SIG-M5 (cell line): ENCODE data around the gene CHD6.

Source experiments
- DNase-seq: peaks from one replicate; lab custom pipeline; 2025; lab: John Stamatoyannopoulos, UW

CHD6 gene, protein sequence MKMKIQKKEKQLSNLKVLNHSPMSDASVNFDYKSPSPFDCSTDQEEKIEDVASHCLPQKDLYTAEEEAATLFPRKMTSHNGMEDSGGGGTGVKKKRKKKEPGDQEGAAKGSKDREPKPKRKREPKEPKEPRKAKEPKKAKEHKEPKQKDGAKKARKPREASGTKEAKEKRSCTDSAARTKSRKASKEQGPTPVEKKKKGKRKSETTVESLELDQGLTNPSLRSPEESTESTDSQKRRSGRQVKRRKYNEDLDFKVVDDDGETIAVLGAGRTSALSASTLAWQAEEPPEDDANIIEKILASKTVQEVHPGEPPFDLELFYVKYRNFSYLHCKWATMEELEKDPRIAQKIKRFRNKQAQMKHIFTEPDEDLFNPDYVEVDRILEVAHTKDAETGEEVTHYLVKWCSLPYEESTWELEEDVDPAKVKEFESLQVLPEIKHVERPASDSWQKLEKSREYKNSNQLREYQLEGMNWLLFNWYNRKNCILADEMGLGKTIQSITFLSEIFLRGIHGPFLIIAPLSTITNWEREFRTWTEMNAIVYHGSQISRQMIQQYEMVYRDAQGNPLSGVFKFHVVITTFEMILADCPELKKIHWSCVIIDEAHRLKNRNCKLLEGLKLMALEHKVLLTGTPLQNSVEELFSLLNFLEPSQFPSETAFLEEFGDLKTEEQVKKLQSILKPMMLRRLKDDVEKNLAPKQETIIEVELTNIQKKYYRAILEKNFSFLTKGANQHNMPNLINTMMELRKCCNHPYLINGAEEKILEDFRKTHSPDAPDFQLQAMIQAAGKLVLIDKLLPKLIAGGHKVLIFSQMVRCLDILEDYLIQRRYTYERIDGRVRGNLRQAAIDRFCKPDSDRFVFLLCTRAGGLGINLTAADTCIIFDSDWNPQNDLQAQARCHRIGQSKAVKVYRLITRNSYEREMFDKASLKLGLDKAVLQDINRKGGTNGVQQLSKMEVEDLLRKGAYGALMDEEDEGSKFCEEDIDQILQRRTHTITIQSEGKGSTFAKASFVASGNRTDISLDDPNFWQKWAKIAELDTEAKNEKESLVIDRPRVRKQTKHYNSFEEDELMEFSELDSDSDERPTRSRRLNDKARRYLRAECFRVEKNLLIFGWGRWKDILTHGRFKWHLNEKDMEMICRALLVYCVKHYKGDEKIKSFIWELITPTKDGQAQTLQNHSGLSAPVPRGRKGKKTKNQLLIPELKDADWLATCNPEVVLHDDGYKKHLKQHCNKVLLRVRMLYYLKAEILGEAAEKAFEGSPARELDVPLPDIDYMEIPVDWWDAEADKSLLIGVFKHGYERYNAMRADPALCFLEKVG (N-terminal part only)

DNA sequence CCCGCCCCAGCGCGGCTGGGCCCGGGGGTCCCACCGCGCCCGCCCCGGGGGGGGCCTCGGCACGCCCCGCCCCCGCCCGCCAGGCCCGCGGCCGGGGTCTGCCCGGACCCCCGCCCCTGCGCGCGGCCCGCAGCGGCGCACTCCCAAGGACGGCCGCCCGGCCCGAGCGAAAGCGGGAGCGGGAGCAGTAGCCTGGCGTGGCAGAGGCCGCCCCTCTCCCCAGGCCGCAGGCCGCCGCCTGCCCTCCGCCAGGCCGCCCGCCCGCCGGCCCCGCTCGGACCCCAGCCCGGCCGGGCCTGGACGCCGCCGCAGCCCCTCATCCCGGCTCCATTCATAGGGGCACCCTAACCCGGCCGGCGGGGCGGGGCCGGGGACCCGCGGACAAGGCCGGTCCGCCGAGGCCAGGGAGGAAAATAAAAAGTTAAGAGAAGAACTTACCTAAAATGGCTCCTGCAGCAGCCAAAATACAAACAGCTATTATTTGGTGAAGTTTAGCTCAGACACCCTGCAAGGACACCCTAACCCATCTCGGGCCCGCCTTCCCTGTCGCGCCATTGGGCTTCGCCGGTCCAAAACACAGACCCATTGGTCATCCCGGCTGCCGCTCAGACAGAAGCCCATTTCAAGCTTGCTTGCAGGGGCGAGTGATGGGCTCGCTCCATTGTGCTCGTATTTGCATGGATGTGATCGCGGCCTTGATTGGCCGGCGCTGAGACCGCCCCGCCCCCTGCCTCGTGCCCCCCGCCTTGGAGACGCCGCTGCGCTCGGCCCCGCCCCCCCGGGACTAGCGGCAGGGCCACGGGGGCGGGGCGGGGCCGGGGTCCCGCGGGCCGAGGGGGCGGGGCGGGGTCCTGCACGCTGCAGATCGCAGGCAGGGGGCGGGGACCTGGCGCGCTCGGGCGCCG is at the start of gene CHD6:
TSS of gene CHD6 (minus strand) at position 476 of the 905 bp plus-strand sequence. CDS start 67,040 bp downstream, outside the sequence.
- DNase-seq: peak; percentile 85

DNA sequence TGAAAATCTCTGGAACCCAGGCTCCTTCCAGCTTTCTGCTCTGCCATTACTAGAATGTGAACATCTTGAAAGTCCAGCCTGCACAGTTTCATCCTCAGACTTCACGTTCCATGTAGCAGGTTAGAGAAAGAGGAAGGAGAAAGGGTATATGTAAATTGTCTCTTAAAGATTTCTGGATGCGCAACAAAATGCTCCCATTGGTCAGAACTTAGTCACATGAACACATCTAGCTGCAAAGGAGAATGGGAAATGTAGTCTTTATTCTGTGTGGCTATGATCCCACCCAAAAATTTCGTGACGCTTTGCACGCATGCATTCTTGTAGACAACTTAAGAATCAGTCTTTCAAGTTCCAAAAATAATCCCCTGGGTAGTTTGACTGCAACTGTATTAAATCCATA is 46.4 kb upstream of the CHD6 start:
- DNase-seq: no peak

DNA sequence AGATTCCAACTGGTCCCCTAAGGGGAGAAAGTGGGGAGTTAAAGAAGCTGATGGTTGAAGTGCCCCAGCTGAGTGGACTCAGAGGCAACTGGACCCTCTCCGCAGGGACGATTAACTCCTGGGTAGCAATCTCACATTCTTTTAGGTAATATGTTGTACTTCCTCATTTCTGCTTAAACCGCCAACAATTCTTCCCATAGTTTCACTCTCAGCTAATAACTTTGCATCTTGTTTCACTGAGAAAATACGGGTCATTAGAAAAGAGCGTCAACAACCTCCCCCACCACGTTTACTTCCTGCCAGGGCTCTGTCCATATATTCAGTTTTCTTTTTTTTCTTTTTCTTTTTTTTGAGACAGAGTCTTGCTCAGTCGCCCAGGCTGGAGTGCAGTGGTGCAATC is 39.5 kb upstream of the CHD6 start:
- DNase-seq: no peak

DNA sequence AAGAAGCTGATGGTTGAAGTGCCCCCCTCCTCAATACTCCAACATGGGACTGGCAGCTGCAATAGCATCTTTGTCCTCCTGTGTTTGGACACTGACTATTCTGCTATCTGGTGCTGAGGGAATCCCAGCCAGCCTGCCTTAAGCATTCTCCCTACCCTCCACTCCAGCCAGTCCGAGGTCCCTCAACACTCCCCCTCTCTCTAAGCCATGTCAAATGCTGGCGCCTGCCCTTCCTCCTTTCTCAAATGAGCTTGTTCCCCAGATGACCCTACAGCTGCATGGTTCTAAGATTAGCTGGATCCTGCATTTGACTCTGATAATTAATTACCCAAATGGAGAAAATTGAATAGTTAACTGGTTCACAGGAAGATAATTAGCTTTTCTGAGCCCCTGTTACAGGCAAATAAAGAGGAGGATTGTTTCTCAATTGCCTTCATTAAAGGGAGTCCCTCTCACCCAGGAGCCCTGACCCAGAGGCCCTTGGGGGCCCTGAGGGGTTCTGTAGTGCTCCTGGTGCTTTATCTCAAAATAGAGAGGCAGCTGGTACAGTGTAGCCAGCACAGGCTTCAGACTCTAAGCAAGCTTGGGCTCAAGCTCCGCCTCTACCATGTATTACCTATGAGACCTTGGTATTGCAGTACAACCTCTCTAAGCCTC is 37.9 kb upstream of the CHD6 start:
- no peak for DNase-seq

DNA sequence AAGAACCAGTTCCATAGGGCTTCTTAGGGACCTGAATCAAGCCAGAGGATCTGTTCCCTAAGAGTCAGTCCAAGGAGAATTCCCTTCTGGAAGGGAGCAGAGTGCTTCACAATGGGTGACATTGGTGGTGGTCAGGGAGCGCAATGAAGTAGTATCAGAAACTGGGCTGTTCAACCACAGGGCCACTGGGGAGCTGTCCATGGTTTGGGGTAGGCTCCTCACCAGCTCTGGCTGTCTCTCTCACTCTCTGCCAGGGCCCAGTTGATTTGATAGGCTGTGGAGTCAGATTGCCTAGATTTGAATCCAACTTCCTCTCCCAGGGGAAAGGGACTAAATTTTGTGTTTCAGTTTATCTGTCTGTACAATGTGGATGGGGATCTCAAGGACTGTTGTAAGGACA is 36.7 kb upstream of the CHD6 start:
- no peak for DNase-seq

DNA sequence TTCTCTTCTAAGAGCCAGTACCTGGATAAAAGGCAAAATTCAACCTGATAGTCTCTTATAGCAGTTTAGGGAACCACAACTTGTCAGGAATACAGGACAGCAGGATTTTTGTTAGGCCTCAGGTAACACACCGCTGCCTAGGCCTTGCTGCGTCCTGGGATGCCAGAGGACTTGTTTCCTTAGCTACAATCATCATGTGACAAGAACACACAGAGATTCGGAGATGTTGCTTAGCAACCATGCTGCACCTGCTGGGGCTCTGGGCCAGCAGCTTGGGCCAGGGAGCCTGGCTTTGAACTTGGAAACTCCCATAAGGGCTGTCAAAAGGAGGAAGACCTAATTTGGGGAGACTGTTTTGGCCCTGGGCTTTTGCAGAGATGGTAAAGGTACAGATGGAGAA is 36.1 kb upstream of the CHD6 start:
- no peak for DNase-seq

DNA sequence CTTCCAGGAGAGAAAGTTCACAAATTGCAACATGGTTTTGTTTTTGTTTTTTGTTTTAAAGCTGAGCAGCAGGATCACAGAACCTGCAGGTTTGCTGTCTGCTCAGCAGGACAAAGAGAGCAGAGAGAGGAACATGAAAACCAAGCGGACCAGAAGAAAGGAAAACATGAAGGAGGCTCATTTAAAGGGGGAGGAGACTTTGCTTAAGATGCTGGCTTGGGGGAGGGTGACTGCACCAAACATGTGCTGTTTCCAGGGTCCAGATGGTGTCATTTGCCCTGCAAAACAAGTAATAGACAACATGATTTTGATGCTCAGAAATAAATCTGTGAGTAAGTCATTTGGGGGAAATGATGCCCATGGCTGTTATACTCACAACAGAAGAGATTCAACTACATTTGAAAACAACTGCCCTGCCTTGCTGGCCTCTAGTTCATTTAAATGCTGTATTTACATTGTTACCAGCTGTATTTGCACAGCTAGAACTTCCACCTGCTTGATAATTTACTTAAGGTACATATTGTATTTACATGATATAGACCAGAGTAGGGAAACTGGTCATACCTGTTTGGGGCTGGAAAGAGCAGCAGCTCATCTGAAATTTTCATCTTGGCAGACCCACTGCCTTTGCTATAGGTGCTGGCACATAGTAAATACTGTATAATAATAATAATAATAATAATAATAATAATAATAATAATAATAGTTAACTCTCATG is 32.2 kb upstream of the CHD6 start:
- no peak for DNase-seq

DNA sequence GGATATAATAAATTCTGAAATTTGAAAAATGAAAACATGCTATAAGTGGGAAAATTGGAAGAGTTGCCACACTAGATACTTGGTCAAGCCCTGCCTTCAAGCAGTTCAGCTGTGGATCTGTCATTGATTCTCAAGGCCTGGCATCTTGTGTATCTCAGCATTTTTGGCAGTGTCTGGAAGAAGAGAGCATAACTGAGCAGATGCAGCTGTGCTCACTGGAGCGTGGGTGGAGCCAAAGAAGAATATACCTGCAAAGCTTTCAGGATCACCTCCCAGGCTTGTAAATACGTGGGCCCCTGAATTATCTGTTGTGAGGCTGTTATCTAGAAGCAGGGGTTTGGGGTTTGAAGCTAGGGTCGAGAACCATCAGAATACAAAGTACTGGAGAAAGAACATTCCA is 31.3 kb upstream of the CHD6 start:
- DNase-seq: no peak

DNA sequence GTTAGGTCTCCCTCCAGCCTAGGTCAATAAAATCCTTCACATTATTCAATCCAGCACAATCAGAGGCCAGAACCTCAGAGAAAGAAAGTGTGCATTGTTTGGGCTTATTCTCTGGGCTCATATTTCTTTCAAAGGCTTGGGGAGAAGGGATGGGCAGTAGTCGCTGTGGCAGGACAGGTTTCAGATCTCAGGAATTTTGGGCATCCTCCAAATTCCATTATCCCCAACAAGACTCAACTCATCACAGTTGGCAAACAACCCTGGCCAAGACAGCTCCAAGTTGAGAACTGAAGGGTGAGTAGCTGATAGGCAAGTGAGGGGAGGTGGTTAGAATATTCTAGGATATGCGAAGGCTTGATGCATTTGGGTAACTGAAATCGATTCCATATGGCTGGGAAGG is 27.2 kb upstream of the CHD6 start:
- DNase-seq: no peak

DNA sequence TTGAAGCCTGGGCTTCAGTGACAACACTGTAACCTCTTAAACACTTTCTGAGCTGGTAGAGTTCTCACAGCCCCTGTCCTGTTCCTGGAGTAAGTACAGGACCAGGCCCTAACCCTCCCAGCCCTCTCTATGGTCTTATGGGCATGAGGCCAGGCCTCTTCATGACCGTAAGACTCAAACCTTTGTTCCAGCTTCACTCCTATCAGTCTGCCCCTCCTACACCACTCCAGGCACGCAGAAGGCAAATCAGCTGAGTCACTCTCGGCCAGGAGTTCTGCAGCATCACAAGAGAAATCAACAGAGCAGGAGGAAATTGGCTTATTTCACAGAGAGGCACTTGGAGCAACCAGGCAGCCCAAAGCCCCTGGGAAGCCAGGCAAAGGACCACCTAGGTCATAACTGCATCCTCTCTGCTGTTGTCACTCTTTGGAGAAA is 25.3 kb upstream of the CHD6 start:
- no peak for DNase-seq

DNA sequence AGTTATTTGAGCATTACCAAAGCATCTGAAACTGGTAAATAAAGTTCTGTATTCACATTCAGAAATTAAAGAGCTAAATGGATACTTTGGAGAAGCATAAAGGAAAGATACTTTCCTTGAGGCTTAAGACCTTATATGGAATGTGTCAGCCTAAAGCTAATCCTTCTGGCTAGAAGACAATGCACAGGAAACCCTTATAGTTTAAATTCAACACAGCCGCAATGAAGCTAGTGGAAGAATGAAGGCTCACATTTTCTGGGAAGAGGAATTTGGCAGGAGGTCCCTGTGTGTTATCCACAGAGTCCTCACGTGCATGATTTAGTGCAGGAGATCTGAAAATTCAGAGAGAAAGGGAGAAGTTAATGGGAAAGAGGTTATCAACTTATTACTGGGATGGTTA is 21.5 kb upstream of the CHD6 start:
- DNase-seq: no peak

DNA sequence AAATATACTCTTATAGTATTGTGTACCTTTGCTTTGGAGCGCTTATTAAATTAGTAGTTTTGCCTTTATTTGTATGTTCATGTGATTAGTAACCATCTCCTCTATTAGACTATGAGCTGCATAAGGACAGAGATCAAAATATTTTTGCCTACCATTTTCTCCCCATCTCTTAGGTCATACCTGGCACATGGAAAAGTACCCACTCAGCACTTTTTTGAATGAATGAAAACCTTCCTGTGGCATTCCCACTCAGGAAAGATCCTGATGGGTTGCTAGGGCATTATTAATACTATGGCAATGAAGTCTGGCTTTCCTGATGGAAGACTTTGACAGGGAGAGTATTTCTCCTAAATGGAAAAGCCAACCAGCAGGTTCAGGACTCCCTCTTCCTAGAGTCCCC is 20.3 kb upstream of the CHD6 start:
- DNase-seq: no peak

DNA sequence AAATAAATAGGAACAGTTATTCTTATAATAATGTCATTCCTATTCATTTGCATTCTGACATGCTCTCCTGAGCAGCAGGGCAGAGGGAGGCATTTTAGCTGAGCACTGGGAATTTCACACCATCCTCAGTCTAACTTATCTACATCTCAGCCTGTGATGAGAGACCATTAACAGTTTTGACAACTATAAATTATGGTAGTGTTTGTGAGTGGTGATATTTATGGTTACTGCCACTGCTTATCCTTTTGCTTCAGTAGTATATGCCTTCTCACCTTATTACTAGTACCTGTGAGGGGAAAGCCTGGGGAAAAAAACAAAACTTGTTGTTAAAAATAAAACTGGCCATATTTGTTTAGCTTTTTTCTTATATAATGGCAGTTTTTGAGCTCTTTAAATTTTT is 17.0 kb upstream of the CHD6 start:
- no peak for DNase-seq

DNA sequence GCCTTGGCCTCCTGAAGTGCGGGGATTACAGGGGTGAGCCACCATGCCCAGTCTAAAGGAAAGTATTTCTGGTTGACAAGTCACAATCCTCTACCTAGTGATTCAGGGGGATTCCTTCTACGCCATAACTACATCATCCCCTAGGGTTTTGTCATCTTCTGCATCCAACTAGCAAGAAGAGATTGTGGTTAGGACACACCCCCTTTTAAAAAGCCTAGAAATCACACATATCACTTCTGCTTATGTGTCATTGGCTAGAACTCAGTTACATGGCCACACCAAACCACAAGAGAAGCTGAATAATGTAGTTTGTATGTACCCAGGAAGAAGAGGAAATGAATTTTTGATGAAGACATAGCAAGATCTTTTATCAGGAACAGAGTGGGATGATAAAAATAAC is 14.7 kb upstream of the CHD6 start:
- DNase-seq: peak; percentile 72

DNA sequence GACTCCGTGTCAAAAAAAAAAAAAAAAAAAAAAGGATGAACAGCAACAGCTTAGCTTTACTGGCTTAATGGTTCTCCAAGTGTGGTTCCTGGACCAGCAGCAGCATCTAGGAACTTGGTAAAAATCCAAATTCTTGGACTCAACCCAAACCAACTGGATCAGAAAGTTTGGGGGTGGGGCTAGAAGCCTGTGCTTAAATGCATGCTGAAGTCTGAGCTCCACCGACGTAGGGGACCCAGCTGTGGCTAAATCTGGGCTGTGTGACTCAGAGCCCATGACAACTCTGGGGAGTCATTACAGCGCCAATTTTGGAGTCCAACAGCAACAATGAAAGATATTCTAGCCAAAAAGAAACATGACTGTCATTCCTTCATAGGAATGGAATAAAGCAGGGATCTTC is 13.6 kb upstream of the CHD6 start:
- no peak for DNase-seq

DNA sequence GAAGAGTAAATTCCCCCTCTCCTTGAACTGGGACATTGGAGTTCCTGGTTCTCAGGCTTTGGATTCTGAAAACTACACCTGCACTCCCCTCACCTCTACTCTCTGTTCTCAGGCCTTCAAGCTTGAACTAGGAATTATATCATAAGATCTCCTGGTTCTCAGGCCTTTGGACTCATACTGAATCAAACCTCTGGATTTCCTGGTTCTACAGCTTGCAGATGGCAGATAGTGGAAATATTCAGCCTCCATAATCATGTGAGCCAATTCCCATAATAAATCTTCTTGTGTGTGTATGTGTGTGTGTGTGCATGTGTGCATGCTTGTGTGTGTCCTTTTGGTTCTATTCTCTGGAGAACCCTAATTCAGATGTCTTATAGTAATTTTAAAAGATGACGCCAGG is 12.7 kb upstream of the CHD6 start:
- no peak for DNase-seq

DNA sequence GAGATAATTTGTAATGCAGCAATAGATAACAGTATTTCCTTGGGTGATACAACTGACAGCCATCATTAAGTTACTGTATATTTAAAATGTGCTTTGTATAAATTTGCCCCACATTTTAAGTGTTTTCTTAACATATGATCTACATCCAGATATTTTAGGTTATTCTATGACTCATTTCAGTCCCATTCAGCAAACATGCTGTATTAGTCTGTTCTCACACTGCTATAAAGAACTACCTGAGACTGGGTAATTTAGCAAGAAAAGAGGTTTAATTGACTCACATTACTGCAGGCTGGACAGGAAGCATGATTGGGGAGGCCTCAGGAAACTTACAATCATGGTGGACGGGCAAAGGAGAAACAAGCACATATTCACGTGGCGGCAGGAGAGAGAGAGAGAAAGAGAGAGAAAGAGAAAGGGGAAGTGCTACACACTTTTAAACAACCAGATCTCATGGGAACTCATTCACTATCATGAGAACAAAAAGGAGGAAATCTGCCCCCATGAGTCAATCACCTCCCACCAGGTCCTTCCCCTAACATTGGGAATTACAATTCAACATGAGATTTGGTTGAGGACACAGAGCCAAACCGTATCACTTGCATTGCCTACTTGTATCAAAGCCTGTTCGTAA is 9.6 kb upstream of the CHD6 start:
- no peak for DNase-seq

DNA sequence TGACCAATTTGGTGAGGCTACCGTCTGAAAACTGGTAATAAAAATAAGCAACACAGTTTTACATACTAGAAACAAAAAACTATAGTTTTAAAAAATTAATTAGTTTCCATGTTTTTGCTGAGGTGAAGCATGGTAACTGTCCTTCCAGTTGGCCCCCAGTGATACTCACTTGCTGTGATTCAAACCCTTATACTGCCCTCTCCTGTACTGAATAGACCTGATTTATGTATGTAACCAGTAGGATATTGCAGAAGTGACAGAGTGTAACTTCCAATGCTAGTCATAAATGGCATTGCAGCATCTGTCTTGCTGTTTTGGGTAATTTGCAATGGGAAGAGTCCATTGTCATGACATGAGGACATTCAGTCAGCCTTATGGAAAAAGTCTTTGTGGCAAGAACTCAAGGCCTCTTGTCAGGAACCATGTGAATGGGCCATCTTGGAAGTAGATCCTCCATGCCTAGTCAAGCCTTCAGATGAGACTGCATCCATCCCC is 8.9 kb upstream of the CHD6 start:
- DNase-seq: no peak

DNA sequence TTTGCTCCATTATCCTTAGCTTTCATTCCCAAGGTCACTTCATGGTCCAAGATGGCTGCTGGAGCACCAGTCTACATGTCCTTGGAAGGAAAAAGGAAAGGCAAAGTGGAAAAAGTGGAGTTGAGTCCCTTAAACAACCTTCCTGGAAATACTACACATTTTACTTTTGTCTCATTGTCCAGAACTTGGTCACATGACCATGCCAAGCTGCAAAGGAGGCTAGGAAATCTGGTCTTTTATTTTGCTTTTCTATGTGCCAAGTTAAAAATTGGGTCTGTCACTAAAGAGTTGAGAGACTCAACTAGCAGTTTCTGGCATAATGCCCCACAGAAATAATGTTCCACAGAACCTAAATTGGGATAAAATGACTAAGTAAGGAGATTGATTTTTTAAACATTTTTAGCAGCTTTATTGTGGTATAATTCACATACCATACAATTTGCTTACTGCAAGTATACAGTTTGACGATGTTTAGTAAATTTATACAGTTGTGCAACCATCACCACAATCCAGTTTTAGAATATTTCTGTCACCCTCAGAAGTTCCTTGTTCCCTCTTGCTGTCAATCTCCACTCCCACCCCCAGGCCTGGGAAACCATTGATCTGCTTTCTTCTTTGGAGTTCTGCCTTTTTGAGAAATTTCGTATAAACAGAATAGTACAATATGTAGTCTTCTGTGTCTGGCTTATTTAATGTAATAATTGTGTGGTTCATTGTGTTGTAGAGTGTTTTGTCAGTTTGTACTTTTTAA is 5.6 kb upstream of the CHD6 start:
- no peak for DNase-seq
